DND-41 (cell line): ENCODE results near the gene CYTH4.

Experiments
- ATAC-seq: fragments of 200-7000 bp; cut with Tn5 transposase; 3 replicates; pipeline ENCODE4 v1.9.1; 2021; ENCODE audit warnings: low read depth; ENCODE audit not compliant: insufficient read depth
- DNase-seq: peaks from one replicate; pipeline ENCODE4 v3.0.0-alpha.2; 2020
- H2AFZ ChIP-seq: 2 replicates; pipeline ENCODE4 v1.6.0; 2012; ENCODE audit warnings: low read depth, low read length
- H3K27ac ChIP-seq: 2 replicates; pipeline ENCODE4 v1.5.1; 2012; ENCODE audit warnings: low read length, inconsistent platforms
- H3K27me3 ChIP-seq: fragments of 200-600 bp; sonication (generic); 2 replicates; pipeline ENCODE4 v1.6.0; 2012; ENCODE audit warnings: low read length, mild to moderate bottlenecking, inconsistent platforms; ENCODE audit not compliant: insufficient read depth, poor library complexity
- H3K36me3 ChIP-seq: 2 replicates; pipeline ENCODE4 v1.5.1; 2012; ENCODE audit warnings: low read length, inconsistent platforms; ENCODE audit not compliant: insufficient read depth
- H3K4me1 ChIP-seq: 2 replicates; pipeline ENCODE4 v1.5.1; 2012; ENCODE audit warnings: mild to moderate bottlenecking, low read length; ENCODE audit not compliant: insufficient read depth
- H3K4me2 ChIP-seq: 2 replicates; pipeline ENCODE4 v1.6.0; 2012; ENCODE audit warnings: mild to moderate bottlenecking, moderate library complexity, low read length, inconsistent platforms; ENCODE audit not compliant: insufficient read depth
- H3K4me3 ChIP-seq, 2 experiments: fragments of 200-600 bp in 1 of 2; shearing (Covaris generic) in 1 of 2; 2 replicates each; pipeline ENCODE4 v1.5.1; 2012 to 2016; ENCODE audit warnings: inconsistent platforms in 2 of 2, low read length in 2 of 2, mild to moderate bottlenecking in 2 of 2, low read depth in 1 of 2, moderate library complexity in 1 of 2
- H3K79me2 ChIP-seq: 2 replicates; pipeline ENCODE4 v1.6.0; 2012; ENCODE audit warnings: low read length, inconsistent platforms; ENCODE audit not compliant: insufficient read depth
- H3K9ac ChIP-seq: 2 replicates; pipeline ENCODE4 v1.6.0; 2012; ENCODE audit warnings: low read depth, mild to moderate bottlenecking, inconsistent platforms, low read length, moderate library complexity
- H3K9me3 ChIP-seq: 2 replicates; pipeline ENCODE4 v1.5.1; 2012; ENCODE audit warnings: low read length, moderate library complexity, mild to moderate bottlenecking, inconsistent platforms; ENCODE audit not compliant: insufficient read depth, severe bottlenecking
- H4K20me1 ChIP-seq: 2 replicates; pipeline ENCODE4 v1.6.0; 2012; ENCODE audit warnings: low read length; ENCODE audit not compliant: insufficient read depth
- EZH2 ChIP-seq: IDR thresholded peaks from 3 replicates; pipeline ENCODE4 v1.6.1; 2012; ENCODE audit warnings: borderline replicate concordance, low read depth, mild to moderate bottlenecking, moderate library complexity, low read length, inconsistent platforms; ENCODE audit not compliant: severe bottlenecking
- TF ChIP-seq, protein P1 (sequence below): IDR thresholded peaks from 2 replicates; pipeline ENCODE4 v1.5.1; 2012; ENCODE audit warnings: borderline replicate concordance, low read length, moderate library complexity, mild to moderate bottlenecking; ENCODE audit not compliant: poor library complexity, severe bottlenecking; ENCODE audit errors: extremely low read depth

The CYTH4 gene

DNA sequence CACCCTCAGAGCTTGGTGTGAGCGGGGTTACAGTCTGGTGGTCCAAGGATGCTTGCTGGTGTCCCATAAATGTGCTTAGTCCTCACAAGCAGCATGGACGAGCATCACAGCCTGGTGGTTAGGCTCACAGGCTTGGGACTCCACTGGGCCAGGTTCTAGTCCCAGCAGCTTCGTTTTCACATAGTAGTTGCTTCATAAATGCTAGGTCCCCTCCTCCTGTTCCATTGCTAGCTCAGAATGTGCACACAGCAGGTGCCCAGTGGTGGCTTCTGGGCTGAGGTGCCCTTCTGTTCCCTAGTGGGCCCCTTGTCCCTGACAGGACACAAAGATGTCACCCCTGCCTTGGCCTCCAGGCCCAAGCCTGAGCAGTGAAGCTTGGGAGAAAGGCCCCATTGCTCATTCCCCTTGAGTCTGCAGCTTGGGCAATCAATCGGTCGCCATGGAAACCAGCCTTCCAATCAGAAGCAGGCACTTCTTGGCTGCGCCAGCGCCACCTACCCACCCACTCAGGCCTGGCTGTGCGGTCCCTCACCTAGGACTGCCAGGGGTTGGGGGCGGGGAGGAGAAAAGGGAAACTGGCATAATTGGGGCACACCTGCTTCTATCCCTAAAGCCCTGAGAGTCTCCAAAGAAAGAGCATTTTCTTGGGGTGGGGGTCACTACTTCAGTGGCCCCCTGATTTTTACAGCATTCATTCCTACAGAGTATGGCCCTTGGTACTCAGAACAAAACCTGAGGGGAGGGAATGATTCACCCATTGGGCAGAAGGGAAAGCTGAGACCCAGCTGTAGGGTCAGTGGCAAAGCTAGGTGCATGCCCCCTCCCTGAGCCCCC is 48.1 kb downstream of the CYTH4 start:
- Histone ChIP-seq H3K4me3 (no peak overlapping the region), H3K27ac (no peak overlapping the region), H2AFZ (no peak overlapping the region), H3K36me3 (no peaks in the 10 kb centered on the region), H4K20me1 (no peaks in the 10 kb centered on the region), H3K9ac (no peak overlapping the region), H3K4me1 (no peaks in the 10 kb centered on the region), H3K27me3 (peaks cover 14% of the 10 kb centered on the region), H3K9me3 (no peaks in the 10 kb centered on the region), H3K4me2 (no peak overlapping the region), H3K79me2 (no peaks in the 10 kb centered on the region)
- ATAC-seq: no peak
- TF ChIP-seq, protein P1, sequence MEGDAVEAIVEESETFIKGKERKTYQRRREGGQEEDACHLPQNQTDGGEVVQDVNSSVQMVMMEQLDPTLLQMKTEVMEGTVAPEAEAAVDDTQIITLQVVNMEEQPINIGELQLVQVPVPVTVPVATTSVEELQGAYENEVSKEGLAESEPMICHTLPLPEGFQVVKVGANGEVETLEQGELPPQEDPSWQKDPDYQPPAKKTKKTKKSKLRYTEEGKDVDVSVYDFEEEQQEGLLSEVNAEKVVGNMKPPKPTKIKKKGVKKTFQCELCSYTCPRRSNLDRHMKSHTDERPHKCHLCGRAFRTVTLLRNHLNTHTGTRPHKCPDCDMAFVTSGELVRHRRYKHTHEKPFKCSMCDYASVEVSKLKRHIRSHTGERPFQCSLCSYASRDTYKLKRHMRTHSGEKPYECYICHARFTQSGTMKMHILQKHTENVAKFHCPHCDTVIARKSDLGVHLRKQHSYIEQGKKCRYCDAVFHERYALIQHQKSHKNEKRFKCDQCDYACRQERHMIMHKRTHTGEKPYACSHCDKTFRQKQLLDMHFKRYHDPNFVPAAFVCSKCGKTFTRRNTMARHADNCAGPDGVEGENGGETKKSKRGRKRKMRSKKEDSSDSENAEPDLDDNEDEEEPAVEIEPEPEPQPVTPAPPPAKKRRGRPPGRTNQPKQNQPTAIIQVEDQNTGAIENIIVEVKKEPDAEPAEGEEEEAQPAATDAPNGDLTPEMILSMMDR: peak; percentile 23
- no peak for TF ChIP-seq EZH2
- DNase-seq: peak; percentile 45

DNA sequence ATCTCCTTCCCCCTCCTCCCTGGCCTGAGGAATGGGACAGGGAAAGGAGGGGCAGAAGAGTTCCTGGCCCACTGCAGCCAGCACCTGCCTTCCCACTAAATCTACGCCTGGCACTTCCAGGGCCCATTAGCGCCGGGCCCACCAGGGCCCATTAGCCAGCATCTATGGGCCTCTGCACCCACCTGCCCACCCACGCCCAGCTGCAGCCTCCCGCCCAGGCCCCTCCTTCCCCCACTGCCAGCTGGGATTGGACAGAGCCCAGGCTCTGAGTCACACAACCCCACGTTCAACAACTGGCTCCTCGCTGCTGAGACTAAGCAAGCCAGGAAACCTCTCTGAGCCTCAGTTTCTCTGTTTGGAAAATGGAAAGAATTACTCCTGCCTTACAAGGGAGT is 48.7 kb downstream of the CYTH4 start:
- Histone ChIP-seq H4K20me1 (no peaks in the 10 kb centered on the region), H3K27me3 (peaks cover 13% of the 10 kb centered on the region), H3K79me2 (no peaks in the 10 kb centered on the region), H3K27ac (no peak overlapping the region), H3K9me3 (no peaks in the 10 kb centered on the region), H3K4me2 (no peak overlapping the region), H3K4me1 (no peaks in the 10 kb centered on the region), H3K36me3 (no peaks in the 10 kb centered on the region), H2AFZ (no peak overlapping the region), H3K9ac (no peak overlapping the region), H3K4me3 (no peak overlapping the region)
- no peak for TF ChIP-seq EZH2
- TF ChIP-seq, protein P1: no peak
- ATAC-seq (no peak), DNase-seq (no peak)

DNA sequence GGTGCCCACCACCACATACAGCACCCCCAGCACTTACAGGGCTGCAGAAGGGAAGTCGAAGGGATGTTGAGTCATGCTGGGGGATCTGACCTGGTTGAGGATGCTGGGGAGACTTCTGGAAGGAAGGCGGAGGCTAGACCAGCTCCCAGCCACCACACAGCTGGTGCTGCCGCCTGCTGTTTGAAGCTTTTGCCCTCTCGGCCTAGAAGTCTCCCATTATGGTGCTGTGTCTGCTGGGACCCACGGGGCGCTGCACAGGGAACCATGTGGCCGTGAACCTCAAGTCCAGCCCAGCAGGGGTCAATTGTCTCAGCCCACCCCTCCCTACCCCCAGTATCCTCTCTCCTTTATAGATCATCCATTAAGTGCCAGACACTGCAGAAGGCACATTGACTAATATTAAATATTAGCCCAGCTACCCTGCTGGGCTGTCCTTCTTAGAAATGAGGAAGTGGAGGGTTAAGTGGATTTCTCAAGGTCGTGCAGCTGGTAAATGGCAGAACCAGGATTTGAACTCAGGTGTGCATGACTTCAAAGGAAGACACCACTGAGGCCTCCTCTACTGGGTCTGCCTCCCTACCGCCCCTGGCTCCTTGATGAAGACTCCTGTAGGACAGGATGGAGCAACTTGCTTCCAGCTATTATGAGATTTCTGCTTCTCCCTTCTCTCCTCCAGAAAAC is 49.7 kb downstream of the CYTH4 start:
- Histone ChIP-seq H3K9ac (no peak overlapping the region), H3K9me3 (no peaks in the 10 kb centered on the region), H3K27me3 (peaks cover 13% of the 10 kb centered on the region), H4K20me1 (no peaks in the 10 kb centered on the region), H3K4me2 (no peak overlapping the region), H2AFZ (no peak overlapping the region), H3K36me3 (no peaks in the 10 kb centered on the region), H3K4me1 (no peaks in the 10 kb centered on the region), H3K27ac (no peak overlapping the region), H3K79me2 (no peaks in the 10 kb centered on the region), H3K4me3 (no peak overlapping the region)
- ATAC-seq (no peak), DNase-seq (no peak)
- TF ChIP-seq EZH2: no peak
- TF ChIP-seq, protein P1: no peak
